ENCODE data around the gene TLCD3A.
"Not testable (repeated sequence)": the region's sequence is repeated elsewhere in the genome, so short reads cannot be mapped to it uniquely, and the experiment has no call there.

- TF ChIP-seq, protein P1, sequence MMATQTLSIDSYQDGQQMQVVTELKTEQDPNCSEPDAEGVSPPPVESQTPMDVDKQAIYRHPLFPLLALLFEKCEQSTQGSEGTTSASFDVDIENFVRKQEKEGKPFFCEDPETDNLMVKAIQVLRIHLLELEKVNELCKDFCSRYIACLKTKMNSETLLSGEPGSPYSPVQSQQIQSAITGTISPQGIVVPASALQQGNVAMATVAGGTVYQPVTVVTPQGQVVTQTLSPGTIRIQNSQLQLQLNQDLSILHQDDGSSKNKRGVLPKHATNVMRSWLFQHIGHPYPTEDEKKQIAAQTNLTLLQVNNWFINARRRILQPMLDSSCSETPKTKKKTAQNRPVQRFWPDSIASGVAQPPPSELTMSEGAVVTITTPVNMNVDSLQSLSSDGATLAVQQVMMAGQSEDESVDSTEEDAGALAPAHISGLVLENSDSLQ (IDR thresholded peaks at IDR 0.05) = not testable (repeated sequence)
- TF ChIP-seq SP1 (IDR thresholded peaks at IDR 0.05); HDGF (IDR thresholded peaks at IDR 0.05; ENCODE audit: borderline replicate concordance); NFRKB (IDR thresholded peaks at IDR 0.05); L3MBTL2 (conservative IDR thresholded peaks at IDR 0.05); FOXM1 (IDR thresholded peaks at IDR 0.05; ENCODE audit: borderline replicate concordance); SUZ12 (IDR thresholded peaks at IDR 0.05): not testable (repeated sequence)
These were observed 16.2 kb downstream of the TLCD3A start for GRCh38 chr17:748604-749003.

Measured in HEK293T (cell line).